HFFc6 (cell line): ENCODE data around the gene KRT81. TPM values are rescaled to one million over a fixed set of nuclear protein-coding genes. Genes with fewer than 3 reads are reported as not detected.

Source experiments
- DNase-seq: peaks from one replicate; pipeline ENCODE4 v3.0.0-alpha.2; 2018
- H3K27ac Mint-ChIP-seq: 2 replicates; pipeline ENCODE4 v1.8.0; 2020; ENCODE audit warnings: mild to moderate bottlenecking, mixed read lengths
- H3K27me3 Mint-ChIP-seq: 2 replicates; pipeline ENCODE4 v1.8.0; 2021; ENCODE audit warnings: mild to moderate bottlenecking, moderate library complexity, mixed read lengths; ENCODE audit not compliant: insufficient read depth
- H3K36me3 Mint-ChIP-seq: 2 replicates; pipeline ENCODE4 v1.8.0; 2021; ENCODE audit warnings: low read depth, mixed read lengths
- H3K4me1 Mint-ChIP-seq: 2 replicates; pipeline ENCODE4 v1.8.0; 2020; ENCODE audit warnings: low read depth, mixed read lengths
- H3K4me3 Mint-ChIP-seq: 2 replicates; pipeline ENCODE4 v1.8.0; 2020; ENCODE audit warnings: mild to moderate bottlenecking, moderate library complexity, mixed read lengths
- H3K9me3 Mint-ChIP-seq: 2 replicates; pipeline ENCODE4 v1.8.0; 2020; ENCODE audit warnings: mild to moderate bottlenecking, mixed read lengths
- CTCF ChIP-seq: fragments of 200-600 bp; sonication (generic); IDR thresholded peaks from 2 replicates; pipeline ENCODE4 v1.5.0; 2021; ENCODE audit warnings: antibody characterized with exemption, mild to moderate bottlenecking
- total RNA-seq, 6 experiments: library from RNA; stranded (reverse); fragmentation: NEBNext Ultra II Directional; extraction: Animal tissue kit (Norgen Biotek cat#: 25700); gene quantifications; 2 replicates in 1 of 6; 3 replicates in 5 of 6; pipeline ENCODE4 v1.2.3, GENCODE V29; 2021

KRT81 gene
- total RNA-seq, 6 experiments from 2014 or later: 0.34 to 0.84 (median 0.70) TPM

GRCh38 chr12:52313461-52313860 is 22.1 kb upstream of the KRT81 start:
- Mint-ChIP-seq H3K36me3 (no peaks in the 10 kb centered on the region), H3K27ac (no peak overlapping the region), H3K9me3 (no peaks in the 10 kb centered on the region), H3K4me3 (no peak overlapping the region), H3K27me3 (peaks cover 32% of the 10 kb centered on the region), H3K4me1 (peaks cover 20% of the 10 kb centered on the region)
- TF ChIP-seq CTCF: no peak
- DNase-seq: no peak

- no peaks in the 10 kb centered on the region for H3K9me3 Mint-ChIP-seq
- no peak for DNase-seq
- H3K4me1 Mint-ChIP-seq: peaks cover 26% of the 10 kb centered on the region
- H3K27me3 Mint-ChIP-seq: peaks cover 41% of the 10 kb centered on the region
- H3K27ac Mint-ChIP-seq: no peak overlapping the region
- H3K36me3 Mint-ChIP-seq: no peaks in the 10 kb centered on the region
- H3K4me3 Mint-ChIP-seq: no peak overlapping the region
- no peak for TF ChIP-seq CTCF
These were observed 20.8 kb upstream of the KRT81 start for GRCh38 chr12:52312086-52312485.

- H3K27ac Mint-ChIP-seq: peak overlapping the region; percentile 48
- H3K4me1 Mint-ChIP-seq: peaks cover 26% of the 10 kb centered on the region
- H3K36me3 Mint-ChIP-seq: no peaks in the 10 kb centered on the region
- peaks cover 37% of the 10 kb centered on the region for H3K27me3 Mint-ChIP-seq
- TF ChIP-seq CTCF: no peak
- H3K9me3 Mint-ChIP-seq: no peaks in the 10 kb centered on the region
- no peak for DNase-seq
- H3K4me3 Mint-ChIP-seq: no peak overlapping the region
These were observed 19.9 kb upstream of the KRT81 start for GRCh38 chr12:52311285-52311648.

GRCh38 chr12:52310622-52311284 is 19.4 kb upstream of the KRT81 start:
- H3K4me3 Mint-ChIP-seq: no peak overlapping the region
- H3K4me1 Mint-ChIP-seq: peaks cover 26% of the 10 kb centered on the region
- H3K27me3 Mint-ChIP-seq: peaks cover 39% of the 10 kb centered on the region
- no peaks in the 10 kb centered on the region for H3K36me3 Mint-ChIP-seq
- H3K9me3 Mint-ChIP-seq: no peaks in the 10 kb centered on the region
- H3K27ac Mint-ChIP-seq: peak overlapping the region; percentile 48
- peak; percentile 71 for DNase-seq
- no peak for TF ChIP-seq CTCF

GRCh38 chr12:52308806-52309425 is 17.6 kb upstream of the KRT81 start:
- TF ChIP-seq CTCF: 0 out of 2 replicates have a peak, but pooled peaks have one; percentile 21
- Mint-ChIP-seq H3K9me3 (no peaks in the 10 kb centered on the region), H3K36me3 (no peaks in the 10 kb centered on the region), H3K27ac (no peak overlapping the region), H3K4me1 (peaks cover 39% of the 10 kb centered on the region), H3K27me3 (peaks cover 35% of the 10 kb centered on the region), H3K4me3 (peak overlapping the region; percentile 85)
- no peak for DNase-seq
